ENCODE results near the gene RXRA.
A peak's percentile ranks its signal among the peaks of the same experiment; 100 is the strongest.

Gene RXRA

GRCh38 chr9:134454476-134454857 lies 128.2 kb downstream of the RXRA start:
- no peak for DNase-seq (ENCODE audit: low read depth)

DNA sequence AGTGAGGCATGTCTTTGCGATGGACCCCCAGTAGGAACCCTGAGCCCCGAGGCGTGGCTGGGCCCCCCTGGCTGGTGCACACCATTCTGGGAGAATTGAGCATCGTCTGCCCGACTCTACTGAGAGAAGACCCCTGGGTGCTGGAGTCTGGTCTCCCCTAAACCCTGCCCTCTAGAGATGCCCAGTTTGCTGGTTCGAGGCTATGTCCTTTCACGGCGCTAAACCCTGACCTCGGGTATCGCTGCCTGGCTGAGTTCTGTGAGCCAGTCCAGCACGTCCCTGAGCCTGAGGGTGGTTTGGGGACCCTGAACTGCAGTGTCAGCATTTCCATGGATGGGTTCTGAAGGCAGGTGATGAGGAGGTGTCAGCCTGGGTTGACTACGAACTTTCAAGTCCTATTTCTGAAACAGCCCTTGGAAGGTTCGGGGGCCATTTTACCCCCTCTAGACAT lies 128.8 kb downstream of the RXRA start:
- DNase-seq (ENCODE audit: low read depth), result no peak

DNA sequence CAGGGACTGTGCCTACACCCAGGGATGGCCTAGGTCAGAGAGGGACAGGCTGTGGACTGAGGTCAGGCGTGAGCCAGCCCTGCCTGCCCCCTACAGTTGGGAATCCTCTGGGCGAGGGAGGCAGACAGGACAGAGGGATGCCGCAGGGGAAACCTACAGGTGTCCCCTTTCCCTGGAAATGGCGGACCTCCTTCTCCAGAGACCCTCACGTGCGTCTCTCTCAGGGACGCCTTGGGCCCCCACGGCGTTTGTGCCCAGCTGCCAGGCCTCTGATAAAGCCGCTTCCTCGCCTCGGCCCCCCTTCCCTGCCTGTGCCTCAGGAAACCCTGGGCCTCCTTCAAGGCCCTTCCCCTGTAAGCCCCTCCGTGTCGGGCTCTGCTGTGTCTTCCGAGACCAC lies 129.3 kb downstream of the RXRA start:
- no peak for DNase-seq (ENCODE audit: low read depth)

GRCh38 chr9:134455934-134456755 lies 129.9 kb downstream of the RXRA start:
- DNase-seq (ENCODE audit: low read depth), result peak; percentile 95

- no peak for DNase-seq (ENCODE audit: low read depth)
Measured at GRCh38 chr9:134456756-134457305, 130.6 kb downstream of the RXRA start.

DNA sequence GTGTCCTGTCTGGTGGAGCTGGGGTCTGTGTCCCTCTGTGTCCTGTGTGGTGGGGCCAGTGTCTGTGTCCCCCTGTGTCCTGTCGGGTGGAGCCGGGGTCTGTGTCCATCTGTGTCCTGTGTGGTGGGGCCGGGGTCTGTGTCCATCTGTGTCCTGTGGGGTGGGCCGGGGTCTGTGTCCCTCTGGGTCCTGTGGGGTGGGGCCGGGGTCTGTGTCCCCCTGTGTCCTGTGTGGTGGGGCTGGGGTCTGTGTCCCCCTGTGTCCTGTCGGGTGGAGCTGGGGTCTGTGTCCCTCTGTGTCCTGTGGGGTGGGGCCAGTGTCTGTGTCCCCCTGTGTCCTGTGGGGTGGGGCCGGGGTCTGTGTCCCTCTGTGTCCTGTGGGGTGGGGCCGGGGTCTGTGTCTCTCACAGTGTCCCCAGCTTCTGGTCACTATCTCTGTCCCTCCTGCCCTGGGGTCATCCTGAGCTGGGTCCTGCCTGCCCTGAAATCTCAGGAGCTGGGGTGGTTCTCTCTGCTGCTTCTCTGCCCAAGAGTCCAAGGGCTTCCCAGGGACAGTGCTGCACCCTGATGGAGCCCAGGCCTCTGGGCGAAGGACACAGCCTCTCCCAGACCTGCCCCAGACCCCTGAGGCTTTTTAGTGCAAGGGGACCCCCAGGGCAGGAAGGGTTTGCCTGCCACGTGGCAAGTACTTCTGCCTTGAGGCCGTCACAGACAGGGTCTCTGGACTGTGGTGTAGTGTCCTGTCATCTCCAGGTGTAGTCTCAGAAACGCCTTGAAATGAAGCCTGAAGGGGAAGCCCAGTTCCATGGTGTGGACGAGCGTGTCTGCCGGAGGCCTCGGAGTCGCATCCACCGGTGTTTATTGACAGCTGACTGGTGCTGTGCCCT lies 131.3 kb downstream of the RXRA start:
- no peak for DNase-seq (ENCODE audit: low read depth)

GRCh38 chr9:134458207-134459108 lies 132.2 kb downstream of the RXRA start:
- no peak for DNase-seq (ENCODE audit: low read depth)

DNA sequence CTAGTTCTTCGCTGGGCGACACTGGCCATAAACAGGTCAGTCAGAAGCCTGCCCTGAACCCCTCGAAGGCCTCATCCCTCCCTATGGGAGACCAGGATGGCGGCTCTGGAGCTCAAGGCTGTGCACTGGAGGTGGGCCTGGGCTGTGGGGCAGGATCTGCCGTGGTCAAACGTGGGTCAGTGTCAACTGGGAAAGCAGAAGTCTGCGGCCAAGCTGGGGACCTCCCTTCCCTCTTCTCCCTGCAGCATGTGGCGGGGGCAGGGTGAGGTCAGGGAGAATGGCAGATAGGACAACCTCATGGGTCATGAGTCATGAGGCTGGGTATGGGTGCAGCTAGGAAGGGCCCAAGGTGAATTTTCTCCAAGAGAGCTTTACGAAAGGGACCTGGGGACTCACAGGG lies 132.9 kb downstream of the RXRA start:
- DNase-seq (ENCODE audit: low read depth), result no peak

GRCh38 chr9:134459573-134459972 lies 133.3 kb downstream of the RXRA start:
- no peak for DNase-seq (ENCODE audit: low read depth)

GRCh38 chr9:134460206-134460605 lies 134.0 kb downstream of the RXRA start:
- DNase-seq (ENCODE audit: low read depth), result no peak

DNA sequence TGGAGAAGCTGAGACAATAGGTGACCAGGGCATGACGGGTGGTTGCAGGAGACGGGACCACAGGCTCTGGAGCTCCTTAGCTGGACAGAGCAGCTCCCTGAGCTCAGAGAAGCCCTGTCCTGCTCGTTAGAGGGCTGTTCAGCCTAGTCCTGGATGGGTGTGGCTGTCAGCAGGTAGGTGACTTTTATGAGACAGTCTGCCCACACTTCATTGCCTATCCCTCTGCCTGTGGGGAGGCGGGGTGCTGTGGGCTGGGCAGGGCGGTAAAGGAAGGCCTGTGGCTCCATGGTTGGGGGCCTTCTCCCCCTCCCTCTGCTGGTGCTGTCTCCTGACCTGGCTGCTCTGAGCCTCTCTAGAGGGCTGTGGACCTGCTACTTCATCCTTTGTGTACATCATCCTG lies 134.6 kb downstream of the RXRA start:
- DNase-seq (ENCODE audit: low read depth), result no peak

- DNase-seq (ENCODE audit: low read depth), result no peak
Measured at GRCh38 chr9:134461426-134461982, 135.2 kb downstream of the RXRA start.

GRCh38 chr9:134462318-134462717 lies 136.1 kb downstream of the RXRA start:
- DNase-seq (ENCODE audit: low read depth), result no peak

GRCh38 chr9:134463280-134463679 lies 137.0 kb downstream of the RXRA start:
- DNase-seq (ENCODE audit: low read depth), result no peak

DNA sequence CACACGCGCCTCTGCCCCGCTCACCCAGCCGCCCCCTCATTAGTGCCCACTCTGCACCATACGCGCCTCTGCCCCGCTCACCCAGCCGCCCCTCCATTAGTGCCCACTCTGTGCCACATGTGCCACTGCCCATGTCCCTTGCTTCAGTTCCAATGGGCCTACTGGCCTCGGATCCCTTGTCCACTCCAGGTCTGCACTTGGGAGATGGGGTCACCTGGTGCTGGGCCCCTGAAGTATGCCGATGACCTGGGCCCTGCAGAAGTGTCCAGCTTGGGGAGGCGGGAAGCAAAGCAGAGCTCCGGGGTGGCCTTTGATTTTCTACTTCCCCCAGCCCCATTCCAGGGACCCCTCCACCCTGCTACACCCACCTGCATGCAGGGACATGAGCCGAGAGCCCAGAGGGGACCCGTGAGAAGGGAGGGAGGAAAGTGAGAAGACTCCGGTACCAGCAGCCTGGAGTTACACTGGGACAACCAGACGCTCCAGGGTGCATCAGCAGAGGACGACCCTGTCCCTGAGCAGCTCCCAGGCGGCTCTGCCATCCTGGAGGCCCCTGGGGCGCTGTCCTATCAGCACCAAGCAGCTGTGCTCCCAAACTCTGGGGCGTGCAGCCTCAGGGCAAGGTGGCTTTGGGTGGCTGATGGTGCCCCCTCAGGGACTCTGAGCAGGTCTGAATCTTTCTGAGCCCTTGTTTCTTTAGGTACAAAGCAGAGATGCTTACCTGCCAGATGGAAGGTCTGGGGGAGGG lies 140.8 kb downstream of the RXRA start:
- DNase-seq (ENCODE audit: low read depth), result no peak

- no peak for DNase-seq (ENCODE audit: low read depth)
Measured at GRCh38 chr9:134468358-134468757, 142.1 kb downstream of the RXRA start.

DNA sequence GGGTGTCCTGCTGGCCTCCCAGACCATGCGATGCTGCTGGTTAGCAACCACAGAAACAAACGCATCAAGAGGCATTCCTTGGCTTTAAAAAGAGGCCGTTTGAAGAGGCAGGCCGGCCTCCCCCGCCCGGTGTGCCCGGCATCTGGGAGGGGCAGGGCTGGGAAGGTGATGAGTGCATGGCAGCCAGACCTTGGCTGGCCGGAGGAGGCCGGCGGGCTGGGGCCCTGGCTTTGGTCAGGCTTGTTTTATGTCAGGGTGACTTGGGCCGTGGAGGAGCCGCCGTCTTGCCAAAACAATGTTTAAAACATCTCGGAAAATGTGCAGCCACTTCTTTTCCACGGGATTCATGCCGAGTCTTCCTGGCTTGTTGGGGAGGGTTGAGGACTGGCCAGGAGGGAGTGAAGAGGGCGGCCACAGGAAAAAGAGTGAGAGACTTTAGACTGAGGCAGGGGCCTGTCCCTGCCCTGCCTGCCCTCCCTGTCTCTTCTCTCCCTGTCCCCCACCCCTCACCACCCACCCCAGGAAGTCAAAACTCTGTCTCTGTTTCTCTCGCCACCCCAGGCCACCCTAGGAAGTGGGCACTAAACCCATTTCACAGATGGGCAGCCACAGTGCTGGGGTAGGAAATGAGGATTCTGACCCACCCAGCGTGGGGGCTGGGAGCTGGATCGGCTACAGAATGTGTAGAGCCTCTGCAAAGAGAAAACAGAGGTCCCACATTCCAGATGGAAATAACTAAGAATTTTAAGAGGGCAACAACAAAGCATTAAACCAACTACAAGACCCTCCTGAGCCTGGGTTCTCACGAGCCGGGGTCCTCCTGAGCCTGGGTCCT lies 143.0 kb downstream of the RXRA start:
- peak; percentile 12 for DNase-seq (ENCODE audit: low read depth)

- DNase-seq (ENCODE audit: low read depth), result no peak
Measured at GRCh38 chr9:134472256-134472655, 146.0 kb downstream of the RXRA start.

DNA sequence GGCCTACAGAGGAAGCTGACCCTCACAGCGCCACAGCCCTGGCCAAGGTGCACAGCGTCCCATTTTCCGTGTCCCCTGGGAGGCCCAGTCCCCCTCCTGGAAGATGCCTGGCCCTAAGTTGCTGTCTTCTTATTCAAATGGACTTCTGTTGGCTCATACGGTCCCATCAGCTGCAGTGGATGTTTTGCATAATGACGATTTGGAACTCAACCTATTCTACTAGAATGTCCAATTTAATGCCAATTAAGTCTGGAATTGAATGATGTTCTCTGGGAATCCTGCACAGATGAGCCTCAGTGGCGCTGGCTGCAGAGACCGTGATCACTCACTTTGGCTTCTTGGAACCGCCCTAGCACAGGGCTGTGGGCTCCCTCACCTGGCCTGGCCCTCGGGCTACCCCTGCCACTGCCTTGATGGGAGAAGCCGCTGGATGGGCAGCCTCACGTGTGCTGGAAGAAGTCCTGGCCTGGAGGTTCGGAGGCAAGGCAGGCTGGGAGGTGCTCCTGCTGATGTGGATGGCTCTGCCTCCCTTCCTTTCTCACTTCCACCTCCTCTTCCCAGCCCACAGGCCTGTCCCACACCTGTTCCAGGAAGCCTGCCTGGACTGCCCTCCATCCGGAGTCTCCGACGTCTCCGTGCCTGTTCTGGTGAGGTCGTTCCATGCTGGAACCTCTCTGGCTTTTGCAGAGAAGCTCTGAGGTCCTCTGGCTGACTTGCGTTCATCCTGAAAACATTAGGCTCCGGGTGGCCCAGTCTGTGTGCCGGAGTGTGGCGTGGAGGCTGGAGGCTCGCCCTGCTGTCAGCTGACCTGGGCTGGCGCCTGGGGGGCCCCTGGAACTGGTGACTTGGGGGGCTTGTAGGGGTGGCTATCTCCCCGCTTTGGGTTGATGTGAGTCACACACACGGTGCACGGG lies 147.1 kb downstream of the RXRA start:
- DNase-seq (ENCODE audit: low read depth), result no peak

All from fibroblast of the conjunctiva (primary cell).